Left lung (tissue), 10 donors: ENCODE data around the gene MKNK2. TPM values are rescaled to one million over a fixed set of nuclear protein-coding genes. Genes with fewer than 3 reads are reported as not detected.
A peak's percentile ranks its signal among the peaks of the same experiment; 100 is the strongest.

Experiments used
- ATAC-seq: fragments of 200-7000 bp; cut with Tn5 transposase; one replicate; pipeline ENCODE4 v1.9.1; 2020; ENCODE audit warnings: moderate library complexity
- DNase-seq, 4 donors: peaks; one replicate each; pipeline ENCODE4 v3.0.0-alpha.2; 2013 to 2020
- H3K27ac ChIP-seq, 2 donors: fragments of 200-600 bp; sonication (generic) in 1 of 2; one replicate each; pipeline versions ENCODE4 v1.5.0 to v1.8.0; 2020 to 2021
- H3K27me3 ChIP-seq, 2 donors: fragments of 200-600 bp; sonication (generic) in 1 of 2; one replicate each; pipeline versions ENCODE4 v1.5.0 to v1.8.0; 2020 to 2021
- H3K36me3 ChIP-seq, 2 donors: fragments of 200-600 bp; sonication (generic) in 1 of 2; one replicate each; pipeline versions ENCODE4 v1.5.0 to v1.8.0; 2020 to 2021
- H3K4me1 ChIP-seq, 2 donors: fragments of 200-600 bp; one replicate each; pipeline ENCODE4 v1.8.0; 2021
- H3K4me3 ChIP-seq, 2 donors: fragments of 200-600 bp; sonication (generic) in 1 of 2; one replicate each; pipeline versions ENCODE4 v1.5.0 to v1.8.0; 2020 to 2021; ENCODE audit warnings: mild to moderate bottlenecking in 1 of 2
- H3K9me3 ChIP-seq, 2 donors: fragments of 200-600 bp; sonication (generic) in 1 of 2; one replicate each; pipeline versions ENCODE4 v1.5.0 to v1.8.0; 2020 to 2021
- CTCF ChIP-seq, 2 donors: fragments of 200-600 bp; sonication (generic) in 1 of 2; IDR thresholded peaks; one replicate each; pipeline versions ENCODE4 v1.5.0 to v1.8.0; 2021; ENCODE audit warnings: antibody characterized with exemption in 2 of 2
- intact Hi-C, 2 donors: fragments of 100-400 bp; cut with DNase I; formaldehyde crosslinking; loops; one replicate each; pipeline versions ENCODE4 v1.11.2 to v1.14.2; 2022
- polyA plus RNA-seq, 6 donors: library from polyadenylated mRNA; unstranded; fragments of 120-200 nt; gene quantifications; one replicate each; pipeline ENCODE4 v1.2.1, GENCODE V29; 2013; ENCODE audit not compliant: insufficient read length in 6 of 6
- total RNA-seq, 2 donors: library from RNA; stranded (reverse); fragmentation: NEBNext Ultra II Directional; extraction: Animal tissue kit (Norgen Biotek cat#: 25700); gene quantifications; one replicate each; pipeline ENCODE4 v1.2.1, GENCODE V29; 2021
- donor health status: DM: no; HTN: yes; CAD: no.
- donor health status: DM: no; HTN: no; CAD: no.

MKNK2 gene
- total and polyA plus RNA-seq, 8 donors: 59.3 to 291 (median 86.1) TPM

- no peak for ATAC-seq
- Histone ChIP-seq H3K27ac (peak overlapping the region; percentile 7 to 86), H3K27me3 (no peaks in the 10 kb centered on the region), H3K4me1 (peaks cover 57 to 92% of the 10 kb centered on the region in 2 donors), H3K9me3 (no peaks in the 10 kb centered on the region), H3K4me3 (no peak overlapping the region), H3K36me3 (peaks cover 10 to 85% of the 10 kb centered on the region in 2 donors)
- DNase-seq: no peak
- intact Hi-C loops: no loop called here
- no peak for TF ChIP-seq CTCF (IDR thresholded peaks at IDR 0.05)
Measured at GRCh38 chr19:2045501-2046045, 5.5 kb downstream of the MKNK2 start.

- no peaks in the 10 kb centered on the region for H3K9me3 ChIP-seq
- H3K4me3 ChIP-seq: no peak overlapping the region
- no peaks in the 10 kb centered on the region for H3K27me3 ChIP-seq
- intact Hi-C loops: no loop called here
- H3K4me1 ChIP-seq: peaks cover 57 to 99% of the 10 kb centered on the region in 2 donors
- TF ChIP-seq CTCF (IDR thresholded peaks at IDR 0.05): no peak
- H3K36me3 ChIP-seq: peaks cover 12 to 91% of the 10 kb centered on the region in 2 donors
- no peak for DNase-seq
- peak overlapping the region; percentile 7 to 86 for H3K27ac ChIP-seq
- no peak for ATAC-seq
Measured at GRCh38 chr19:2044709-2045500, 6.1 kb downstream of the MKNK2 start.

GRCh38 chr19:2043961-2044708 lies 6.9 kb downstream of the MKNK2 start:
- intact Hi-C loops: no loop called here
- H3K27me3 ChIP-seq: no peaks in the 10 kb centered on the region
- H3K4me1 ChIP-seq: peaks cover 53 to 95% of the 10 kb centered on the region in 2 donors
- H3K9me3 ChIP-seq: no peaks in the 10 kb centered on the region
- TF ChIP-seq CTCF (IDR thresholded peaks at IDR 0.05): no peak
- H3K36me3 ChIP-seq: peaks cover 12 to 95% of the 10 kb centered on the region in 2 donors
- H3K27ac ChIP-seq: peak overlapping the region; percentile 5 to 86
- no peak overlapping the region for H3K4me3 ChIP-seq
- ATAC-seq (no peak), DNase-seq (no peak)

- Histone ChIP-seq H3K36me3 (peaks cover 12 to 95% of the 10 kb centered on the region in 2 donors), H3K9me3 (no peaks in the 10 kb centered on the region), H3K27ac (peak overlapping the region; percentile 85 to 86), H3K4me3 (no peak overlapping the region), H3K27me3 (no peaks in the 10 kb centered on the region), H3K4me1 (peaks cover 44 to 86% of the 10 kb centered on the region in 2 donors)
- no peak for TF ChIP-seq CTCF (IDR thresholded peaks at IDR 0.05)
- intact Hi-C loops: no loop called here
- peak in 1 of 4 donors; percentile 69 for DNase-seq
- ATAC-seq: no peak
Measured at GRCh38 chr19:2043251-2043641, 7.8 kb downstream of the MKNK2 start.
